Measurements from ENCODE around the gene KLHL5. TPM values are rescaled to one million over a fixed set of nuclear protein-coding genes. Genes with fewer than 3 reads are reported as not detected.

Gene KLHL5
- total RNA-seq, 1 experiment from 2014 or later: 128 TPM

GRCh38 chr4:39047681-39048080, 14.4 kb upstream of the KLHL5 start:
- DNase-seq (ENCODE audit: low read depth, low spot score) (no peak), ATAC-seq (no peak)
- no TSS peak for BruUV-seq (replicated peaks)
- CTCF ChIA-PET: no interaction called here
- in situ Hi-C loops (cut with HindIII; ENCODE audit: low pct_unique_long_range_greater_than_20kb, low sequenced_read_pairs): no loop called here
- intact Hi-C loops (cut with micrococcal nuclease; ENCODE audit: unreplicated experiment): no loop called here
- no peaks in the 10 kb centered on the region for H3K36me3 ChIP-seq (ENCODE audit: control insufficient read depth, insufficient read depth, low read length)
- no peaks in the 10 kb centered on the region for H3K27me3 ChIP-seq (ENCODE audit: control insufficient read depth, insufficient read depth, low read length)
- no peaks in the 10 kb centered on the region for H3K9me3 ChIP-seq (ENCODE audit: control insufficient read depth, insufficient read depth, low read depth, low read length)
- H3K27ac ChIP-seq (ENCODE audit: low read length): peak overlapping the region; percentile 96
- POLR2A ChIA-PET: no interaction called here
- H3K4me3 ChIP-seq (ENCODE audit: low read depth in 2 of 2, low read length in 2 of 2): peak overlapping the region; percentile 80 to 84; a peak in 3 of 4 replicates
- no peak for TF ChIP-seq SIN3A (IDR thresholded peaks at IDR 0.05; ENCODE audit: borderline replicate concordance, insufficient read depth, low read depth, low read length)
- TF ChIP-seq POLR2AphosphoS5 (IDR thresholded peaks at IDR 0.05; ENCODE audit: low read depth, low read length): no peak
- no peak for TF ChIP-seq TCF7L2 (IDR thresholded peaks at IDR 0.05; ENCODE audit: low read depth, low read length)
- TF ChIP-seq, protein P1, sequence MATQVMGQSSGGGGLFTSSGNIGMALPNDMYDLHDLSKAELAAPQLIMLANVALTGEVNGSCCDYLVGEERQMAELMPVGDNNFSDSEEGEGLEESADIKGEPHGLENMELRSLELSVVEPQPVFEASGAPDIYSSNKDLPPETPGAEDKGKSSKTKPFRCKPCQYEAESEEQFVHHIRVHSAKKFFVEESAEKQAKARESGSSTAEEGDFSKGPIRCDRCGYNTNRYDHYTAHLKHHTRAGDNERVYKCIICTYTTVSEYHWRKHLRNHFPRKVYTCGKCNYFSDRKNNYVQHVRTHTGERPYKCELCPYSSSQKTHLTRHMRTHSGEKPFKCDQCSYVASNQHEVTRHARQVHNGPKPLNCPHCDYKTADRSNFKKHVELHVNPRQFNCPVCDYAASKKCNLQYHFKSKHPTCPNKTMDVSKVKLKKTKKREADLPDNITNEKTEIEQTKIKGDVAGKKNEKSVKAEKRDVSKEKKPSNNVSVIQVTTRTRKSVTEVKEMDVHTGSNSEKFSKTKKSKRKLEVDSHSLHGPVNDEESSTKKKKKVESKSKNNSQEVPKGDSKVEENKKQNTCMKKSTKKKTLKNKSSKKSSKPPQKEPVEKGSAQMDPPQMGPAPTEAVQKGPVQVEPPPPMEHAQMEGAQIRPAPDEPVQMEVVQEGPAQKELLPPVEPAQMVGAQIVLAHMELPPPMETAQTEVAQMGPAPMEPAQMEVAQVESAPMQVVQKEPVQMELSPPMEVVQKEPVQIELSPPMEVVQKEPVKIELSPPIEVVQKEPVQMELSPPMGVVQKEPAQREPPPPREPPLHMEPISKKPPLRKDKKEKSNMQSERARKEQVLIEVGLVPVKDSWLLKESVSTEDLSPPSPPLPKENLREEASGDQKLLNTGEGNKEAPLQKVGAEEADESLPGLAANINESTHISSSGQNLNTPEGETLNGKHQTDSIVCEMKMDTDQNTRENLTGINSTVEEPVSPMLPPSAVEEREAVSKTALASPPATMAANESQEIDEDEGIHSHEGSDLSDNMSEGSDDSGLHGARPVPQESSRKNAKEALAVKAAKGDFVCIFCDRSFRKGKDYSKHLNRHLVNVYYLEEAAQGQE (IDR thresholded peaks at IDR 0.05; ENCODE audit: insufficient read depth in 1 of 2, low read depth in 2 of 2, low read length in 1 of 2): no peak
- no peak for TF ChIP-seq CTCF (IDR thresholded peaks at IDR 0.05)
- peaks cover 51% of the 10 kb centered on the region for H3K4me1 ChIP-seq (ENCODE audit: control insufficient read depth, insufficient read depth, low read length)

DNA sequence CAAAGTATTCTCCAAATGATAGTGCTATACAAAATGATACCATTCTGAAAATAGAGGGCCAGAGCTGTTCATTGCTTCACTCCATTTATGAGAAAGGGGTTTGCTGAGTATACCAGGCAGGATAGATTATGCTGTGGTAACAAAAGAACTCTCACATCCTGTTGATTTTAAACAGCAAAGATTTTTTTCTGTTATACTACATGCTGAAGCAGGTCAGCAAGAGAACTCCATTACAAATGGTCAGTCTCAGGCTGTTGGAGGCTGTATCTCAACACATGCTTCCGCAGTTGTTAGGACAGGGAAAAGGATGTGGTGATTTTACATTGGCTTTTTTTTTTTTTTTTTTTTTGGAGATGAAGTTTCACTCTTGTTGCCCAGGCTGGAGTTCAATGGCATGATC, 13.7 kb upstream of the KLHL5 start:
- no peak for DNase-seq (ENCODE audit: low read depth, low spot score)
- Histone ChIP-seq H3K36me3 (ENCODE audit: control insufficient read depth, insufficient read depth, low read length) (no peaks in the 10 kb centered on the region), H3K4me3 (ENCODE audit: low read depth in 2 of 2, low read length in 2 of 2) (no peak overlapping the region; a peak in 1 of 4 replicates), H3K9me3 (ENCODE audit: control insufficient read depth, insufficient read depth, low read depth, low read length) (no peaks in the 10 kb centered on the region), H3K27ac (ENCODE audit: low read length) (peak overlapping the region; percentile 96; the same call in 1 of the 2 replicates), H3K4me1 (ENCODE audit: control insufficient read depth, insufficient read depth, low read length) (peaks cover 54% of the 10 kb centered on the region), H3K27me3 (ENCODE audit: control insufficient read depth, insufficient read depth, low read length) (no peaks in the 10 kb centered on the region)
- no TSS peak for BruUV-seq (replicated peaks)
- ChIA-PET POLR2A (interaction anchor here (0.6 kb wide), 1 partner anchor 162 kb away, joined by 3 read pairs; no protein-coding TSS in a partner anchor), CTCF (no interaction called here)
- TF ChIP-seq POLR2AphosphoS5 (IDR thresholded peaks at IDR 0.05; ENCODE audit: low read depth, low read length) (no peak), TCF7L2 (IDR thresholded peaks at IDR 0.05; ENCODE audit: low read depth, low read length) (no peak), SIN3A (IDR thresholded peaks at IDR 0.05; ENCODE audit: borderline replicate concordance, insufficient read depth, low read depth, low read length) (no peak), CTCF (IDR thresholded peaks at IDR 0.05) (no peak)
- in situ Hi-C loops (cut with HindIII; ENCODE audit: low pct_unique_long_range_greater_than_20kb, low sequenced_read_pairs): no loop called here
- intact Hi-C loops (cut with micrococcal nuclease; ENCODE audit: unreplicated experiment): no loop called here
- no peak for ATAC-seq

Data from Panc1 (cell line).